SK-N-SH (cell line): ENCODE measurements around the gene GUF1. TPM values are rescaled to one million over a fixed set of nuclear protein-coding genes. Genes with fewer than 3 reads are reported as not detected.

Source experiments
- CTCF ChIA-PET: fragments of 300-600, 350-600 bp; formaldehyde crosslinking; extraction: SDS; loops from one replicate; lab custom pipeline; 2021; lab: Yijun Ruan, JAX
- POLR2A ChIA-PET: fragments of 350-600 bp; sonication (Branson Sonifier 250); formaldehyde crosslinking; extraction: SDS; loops from one replicate; lab custom pipeline; 2020; ENCODE audit warnings: antibody characterized with exemption, inconsistent platforms; lab: Yijun Ruan, JAX
- DNase-seq: peaks from one replicate; pipeline ENCODE4 v3.0.0; 2012
- H2AFZ ChIP-seq: fragments of 200-600 bp; sonication (generic); 2 replicates; pipeline ENCODE4 v1.8.1; 2016; ENCODE audit warnings: antibody characterized with exemption, mild to moderate bottlenecking, low read depth
- H3F3A ChIP-seq: fragments of 200-600 bp; sonication (generic); replicated peaks from 2 replicates; pipeline ENCODE3; 2016; ENCODE audit warnings: antibody characterized with exemption, mild to moderate bottlenecking; ENCODE audit not compliant: insufficient read depth
- H3K27ac ChIP-seq, 2 experiments: fragments of 200-500 bp in 1 of 2; fragments of 200-600 bp in 1 of 2; sonication (Bioruptor generic) in 1 of 2; sonication (generic), shearing (Covaris generic) in 1 of 2; 2 replicates each; pipeline versions ENCODE4 v1.5.1 to v1.6.1; 2014 to 2016; ENCODE audit warnings: low read depth in 2 of 2, inconsistent platforms in 1 of 2, low read length in 1 of 2, mild to moderate bottlenecking in 1 of 2, mixed read lengths in 1 of 2
- H3K27me3 ChIP-seq: fragments of 200-600 bp; sonication (generic), shearing (Covaris generic); 2 replicates; pipeline ENCODE4 v1.6.1; 2016; ENCODE audit warnings: mixed run types; ENCODE audit not compliant: insufficient read depth
- H3K36me3 ChIP-seq, 2 experiments: fragments of 200-500 bp in 1 of 2; fragments of 200-600 bp in 1 of 2; sonication (Bioruptor generic) in 1 of 2; sonication (generic) in 1 of 2; replicated peaks in 1 of 2; 2 replicates each; pipeline versions ENCODE3 to v1.5.1; 2014 to 2016; ENCODE audit warnings: low read length in 1 of 2, mild to moderate bottlenecking in 1 of 2; ENCODE audit not compliant: insufficient read depth in 2 of 2, control insufficient read depth in 1 of 2
- H3K4me1 ChIP-seq, 2 experiments: fragments of 200-500 bp in 1 of 2; fragments of 200-600 bp in 1 of 2; sonication (Bioruptor generic) in 1 of 2; sonication (generic), shearing (Covaris generic) in 1 of 2; 2 replicates each; pipeline versions ENCODE4 v1.5.1 to v1.6.1; 2014 to 2016; ENCODE audit warnings: low read depth in 1 of 2, low read length in 1 of 2, mixed run types in 1 of 2; ENCODE audit not compliant: insufficient read depth in 2 of 2, control insufficient read depth in 1 of 2
- H3K4me2 ChIP-seq: fragments of 200-600 bp; sonication (generic), shearing (Covaris generic); 2 replicates; pipeline ENCODE4 v1.6.1; 2017; ENCODE audit warnings: mixed run types
- H3K4me3 ChIP-seq, 2 experiments: fragments of 200-500 bp in 1 of 2; fragments of 200-600 bp in 1 of 2; sonication (Bioruptor generic) in 1 of 2; sonication (generic), shearing (Covaris generic) in 1 of 2; 2 replicates each; pipeline versions ENCODE4 v1.5.1 to v1.8.1; 2014 to 2016; ENCODE audit warnings: low read depth in 2 of 2, inconsistent platforms in 1 of 2, low read length in 1 of 2, mild to moderate bottlenecking in 1 of 2, mixed read lengths in 1 of 2, moderate library complexity in 1 of 2
- H3K79me2 ChIP-seq: fragments of 200-600 bp; sonication (generic); 2 replicates; pipeline ENCODE4 v1.8.1; 2017; ENCODE audit warnings: mild to moderate bottlenecking; ENCODE audit not compliant: insufficient read depth
- H3K9ac ChIP-seq: fragments of 200-600 bp; sonication (generic); 2 replicates; pipeline ENCODE4 v1.6.1; 2017; ENCODE audit warnings: mixed run types
- H3K9me2 ChIP-seq: fragments of 200-600 bp; sonication (generic); 2 replicates; pipeline ENCODE4 v1.6.1; 2017; ENCODE audit warnings: mixed run types
- H3K9me3 ChIP-seq: fragments of 200-600 bp; sonication (generic); 2 replicates; pipeline ENCODE4 v1.6.1; 2017; ENCODE audit warnings: mixed run types, mild to moderate bottlenecking, moderate library complexity
- H4K20me1 ChIP-seq: fragments of 200-600 bp; sonication (generic); 2 replicates; pipeline ENCODE4 v1.6.1; 2017; ENCODE audit warnings: mild to moderate bottlenecking, mixed run types; ENCODE audit not compliant: insufficient read depth
- CHD2 ChIP-seq: fragments of 150-350 bp; IDR thresholded peaks from 2 replicates; pipeline ENCODE4 v1.6.1; 2018; ENCODE audit warnings: low read length; ENCODE audit not compliant: partially characterized antibody
- EZH2phosphoT487 ChIP-seq: fragments of 200-600 bp; sonication (generic); IDR thresholded peaks from 2 replicates; pipeline ENCODE4 v1.6.1; 2017; ENCODE audit warnings: low read depth, mixed run types, mild to moderate bottlenecking, antibody characterized with exemption, moderate library complexity, borderline replicate concordance
- FOXJ3 ChIP-seq: sonication (generic); formaldehyde crosslinking; IDR thresholded peaks from 2 replicates; pipeline ENCODE4 v1.5.1; 2020; ENCODE audit warnings: mild to moderate bottlenecking, missing genetic modification reagents
- FOXM1 ChIP-seq: IDR thresholded peaks from 2 replicates; pipeline ENCODE4 v1.4.0; 2012; ENCODE audit warnings: low read depth, mild to moderate bottlenecking
- GATA2 ChIP-seq: sonication (generic); formaldehyde crosslinking; IDR thresholded peaks from 2 replicates; pipeline ENCODE4 v1.5.0; 2020; ENCODE audit warnings: mild to moderate bottlenecking, missing genetic modification reagents
- JUND ChIP-seq: IDR thresholded peaks from 2 replicates; pipeline ENCODE4 v1.4.0; 2012
- MAX ChIP-seq: IDR thresholded peaks from 2 replicates; pipeline ENCODE4 v1.4.0; 2012; ENCODE audit warnings: low read depth
- MEF2A ChIP-seq: IDR thresholded peaks from 2 replicates; pipeline ENCODE4 v1.4.0; 2012; ENCODE audit warnings: low read depth, borderline replicate concordance
- MXI1 ChIP-seq: IDR thresholded peaks from 2 replicates; pipeline ENCODE4 v1.6.1; 2012; ENCODE audit warnings: mild to moderate bottlenecking, low read depth, low read length, improper control_type of control experiment
- RCOR1 ChIP-seq: fragments of 150-350 bp; IDR thresholded peaks from 2 replicates; pipeline ENCODE4 v1.6.1; 2017; ENCODE audit warnings: antibody characterized with exemption, low read length
- SIN3A ChIP-seq: IDR thresholded peaks from 2 replicates; pipeline ENCODE4 v1.6.1; 2012; ENCODE audit warnings: low read depth, mild to moderate bottlenecking, low read length, moderate library complexity, borderline replicate concordance
- SMC3 ChIP-seq: IDR thresholded peaks from 2 replicates; pipeline ENCODE4 v1.6.1; 2012; ENCODE audit warnings: low read depth, low read length, improper control_type of control experiment
- TCF12 ChIP-seq: IDR thresholded peaks from 2 replicates; pipeline ENCODE4 v1.4.0; 2012
- YY1 ChIP-seq: IDR thresholded peaks from 2 replicates; pipeline ENCODE4 v1.4.0; 2012; ENCODE audit warnings: low read depth, mild to moderate bottlenecking
- ZBTB33 ChIP-seq: IDR thresholded peaks from 2 replicates; pipeline ENCODE4 v1.4.0; 2012; ENCODE audit warnings: low read depth, borderline replicate concordance
- WGBS: methylation state at CpG from one replicate; pipeline ENCODE4 v1.1.6; 2017; ENCODE audit warnings: low lambda C conversion rate; 5-methylcytosine and 5-hydroxymethylcytosine counted together
- polyA plus RNA-seq, 3 experiments: library from polyadenylated mRNA; depleted of rRNA; stranded (reverse); fragments of >200 nt; gene quantifications; 2 replicates each; pipeline ENCODE4 v1.2.3, GENCODE V29; 2012
- TF ChIP-seq, protein P1 (sequence below): IDR thresholded peaks from 2 replicates; pipeline ENCODE4 v1.6.1; 2012; ENCODE audit warnings: mild to moderate bottlenecking, low read depth, low read length, moderate library complexity
- TF ChIP-seq, protein P2 (sequence below): fragments of 150-350 bp; IDR thresholded peaks from 2 replicates; pipeline ENCODE4 v1.6.1; 2017; ENCODE audit warnings: antibody characterized with exemption, low read length, low read depth, borderline replicate concordance

Gene GUF1
- polyA plus RNA-seq, 1 of the 3 experiments (the other 2 are of a cell fraction) = 6.3 TPM

GRCh38 chr4:44725166-44725565 lies 46.9 kb downstream of the GUF1 start:
- DNase-seq = no peak
- peak overlapping the region; percentile 83 to 92 for H3K4me3 ChIP-seq
- TF ChIP-seq SIN3A = no peak
- no peak for TF ChIP-seq EZH2phosphoT487
- TF ChIP-seq FOXM1 = no peak
- TF ChIP-seq, protein P1, sequence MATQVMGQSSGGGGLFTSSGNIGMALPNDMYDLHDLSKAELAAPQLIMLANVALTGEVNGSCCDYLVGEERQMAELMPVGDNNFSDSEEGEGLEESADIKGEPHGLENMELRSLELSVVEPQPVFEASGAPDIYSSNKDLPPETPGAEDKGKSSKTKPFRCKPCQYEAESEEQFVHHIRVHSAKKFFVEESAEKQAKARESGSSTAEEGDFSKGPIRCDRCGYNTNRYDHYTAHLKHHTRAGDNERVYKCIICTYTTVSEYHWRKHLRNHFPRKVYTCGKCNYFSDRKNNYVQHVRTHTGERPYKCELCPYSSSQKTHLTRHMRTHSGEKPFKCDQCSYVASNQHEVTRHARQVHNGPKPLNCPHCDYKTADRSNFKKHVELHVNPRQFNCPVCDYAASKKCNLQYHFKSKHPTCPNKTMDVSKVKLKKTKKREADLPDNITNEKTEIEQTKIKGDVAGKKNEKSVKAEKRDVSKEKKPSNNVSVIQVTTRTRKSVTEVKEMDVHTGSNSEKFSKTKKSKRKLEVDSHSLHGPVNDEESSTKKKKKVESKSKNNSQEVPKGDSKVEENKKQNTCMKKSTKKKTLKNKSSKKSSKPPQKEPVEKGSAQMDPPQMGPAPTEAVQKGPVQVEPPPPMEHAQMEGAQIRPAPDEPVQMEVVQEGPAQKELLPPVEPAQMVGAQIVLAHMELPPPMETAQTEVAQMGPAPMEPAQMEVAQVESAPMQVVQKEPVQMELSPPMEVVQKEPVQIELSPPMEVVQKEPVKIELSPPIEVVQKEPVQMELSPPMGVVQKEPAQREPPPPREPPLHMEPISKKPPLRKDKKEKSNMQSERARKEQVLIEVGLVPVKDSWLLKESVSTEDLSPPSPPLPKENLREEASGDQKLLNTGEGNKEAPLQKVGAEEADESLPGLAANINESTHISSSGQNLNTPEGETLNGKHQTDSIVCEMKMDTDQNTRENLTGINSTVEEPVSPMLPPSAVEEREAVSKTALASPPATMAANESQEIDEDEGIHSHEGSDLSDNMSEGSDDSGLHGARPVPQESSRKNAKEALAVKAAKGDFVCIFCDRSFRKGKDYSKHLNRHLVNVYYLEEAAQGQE = no peak
- no peak for TF ChIP-seq CHD2
- no peak for TF ChIP-seq ZBTB33
- TF ChIP-seq, protein P2, sequence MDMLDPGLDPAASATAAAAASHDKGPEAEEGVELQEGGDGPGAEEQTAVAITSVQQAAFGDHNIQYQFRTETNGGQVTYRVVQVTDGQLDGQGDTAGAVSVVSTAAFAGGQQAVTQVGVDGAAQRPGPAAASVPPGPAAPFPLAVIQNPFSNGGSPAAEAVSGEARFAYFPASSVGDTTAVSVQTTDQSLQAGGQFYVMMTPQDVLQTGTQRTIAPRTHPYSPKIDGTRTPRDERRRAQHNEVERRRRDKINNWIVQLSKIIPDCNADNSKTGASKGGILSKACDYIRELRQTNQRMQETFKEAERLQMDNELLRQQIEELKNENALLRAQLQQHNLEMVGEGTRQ = no peak
- TF ChIP-seq MAX = no peak
- TF ChIP-seq TCF12 = no peak
- no peak for TF ChIP-seq MEF2A
- no peak for TF ChIP-seq RCOR1
- no peak for TF ChIP-seq GATA2 (CRISPR knock-in tag)
- no peak for TF ChIP-seq JUND
- TF ChIP-seq MXI1 = no peak
- TF ChIP-seq SMC3 = no peak
- no peak for TF ChIP-seq FOXJ3 (CRISPR knock-in tag)
- no peak for TF ChIP-seq YY1
- TF ChIP-seq, all 33 proteins: peak for 0
- peak overlapping the region; percentile 78 for H2AFZ ChIP-seq
- no peaks in the 10 kb centered on the region for H3K27me3 ChIP-seq
- peak overlapping the region; percentile 78 for H3K4me2 ChIP-seq
- peak overlapping the region; percentile 73 for H3K9ac ChIP-seq
- no peaks in the 10 kb centered on the region for H3K9me2 ChIP-seq
- no peaks in the 10 kb centered on the region for H3F3A ChIP-seq
- H3K36me3 ChIP-seq = peaks cover 4 to 6% of the 10 kb centered on the region in 2 experiments
- ChIA-PET CTCF (interaction anchor here (1.1 kb wide), 1 partner anchor 47 kb away, joined by 5 read pairs; the partner anchor contains the start of gene GUF1), POLR2A (interaction anchor here (1.4 to 1.6 kb wide), 2 partner anchors 17 to 47 kb away, joined by 4 to 7 read pairs; partner anchors contain the start of gene GUF1)
- H3K27ac ChIP-seq = 0 out of 4 replicates have a peak overlapping the region, but pooled peaks of 1 of the 2 experiments have one; percentile 57
- no peaks in the 10 kb centered on the region for H3K9me3 ChIP-seq
- H4K20me1 ChIP-seq = no peaks in the 10 kb centered on the region
- H3K4me1 ChIP-seq = peaks cover 0 to 2% of the 10 kb centered on the region in 2 experiments; a peak in 2 of 4 replicates
- H3K79me2 ChIP-seq = peaks cover 57% of the 10 kb centered on the region
- WGBS = 9% methylated on average over 6 of the region's 6 CpGs
